CD4-positive, alpha-beta T cell treated with Interleukin-1 beta for 1 hour (primary cell): ENCODE measurements around the gene CDADC1.
"Not testable (repeated sequence)": the region's sequence is repeated elsewhere in the genome, so short reads cannot be mapped to it uniquely, and the experiment has no call there.

Experiments
- DNase-seq, 2 donors: peaks; one replicate each; pipeline ENCODE4 v3.0.0-alpha.2; 2020 to 2022

CDADC1 gene

GRCh38 chr13:49319951-49320350 lies 72.2 kb downstream of the CDADC1 start:
- no peak for DNase-seq

GRCh38 chr13:49320975-49321374 lies 73.2 kb downstream of the CDADC1 start:
- DNase-seq, result no peak

GRCh38 chr13:49322702-49323101 lies 75.0 kb downstream of the CDADC1 start:
- no peak for DNase-seq

- DNase-seq, result no peak
Measured at GRCh38 chr13:49323344-49323743, 75.6 kb downstream of the CDADC1 start.

GRCh38 chr13:49326222-49326917 lies 78.6 kb downstream of the CDADC1 start:
- DNase-seq, result no peak

GRCh38 chr13:49327145-49327544 lies 79.4 kb downstream of the CDADC1 start:
- not testable (repeated sequence) for DNase-seq

GRCh38 chr13:49329831-49330545 lies 82.3 kb downstream of the CDADC1 start:
- no peak for DNase-seq

GRCh38 chr13:49330546-49330864 lies 82.8 kb downstream of the CDADC1 start:
- no peak for DNase-seq

GRCh38 chr13:49336655-49337054 lies 88.9 kb downstream of the CDADC1 start:
- DNase-seq, result no peak

- no peak for DNase-seq
Measured at GRCh38 chr13:49340161-49340560, 92.4 kb downstream of the CDADC1 start.

- DNase-seq, result no peak
Measured at GRCh38 chr13:49341517-49341916, 93.8 kb downstream of the CDADC1 start.

GRCh38 chr13:49341941-49342340 lies 94.2 kb downstream of the CDADC1 start:
- no peak for DNase-seq

- DNase-seq, result no peak
Measured at GRCh38 chr13:49342454-49342853, 94.7 kb downstream of the CDADC1 start.
